ENCODE measurements around the gene ZNF845. TPM values are rescaled to one million over a fixed set of nuclear protein-coding genes. Genes with fewer than 3 reads are reported as not detected.

Gene ZNF845
- total RNA-seq, 1 donor from 2014 or later: 22.8 TPM

- DNase-seq (ENCODE audit: low spot score): no peak
- Histone ChIP-seq H3F3A (ENCODE audit: low read depth) (no peaks in the 10 kb centered on the region), H3K4me3 (no peak overlapping the region), H3K27ac (no peak overlapping the region), H3K4me1 (no peaks in the 10 kb centered on the region), H3K9ac (no peak overlapping the region), H2AFZ (replicated peaks) (no peak overlapping the region), H3K4me2 (no peak overlapping the region), H3K27me3 (no peaks in the 10 kb centered on the region), H3K79me2 (ENCODE audit: low read depth) (no peaks in the 10 kb centered on the region), H4K20me1 (ENCODE audit: low read depth) (no peaks in the 10 kb centered on the region), H3K9me3 (ENCODE audit: low read depth) (no peaks in the 10 kb centered on the region), H3K36me3 (peaks cover 6% of the 10 kb centered on the region)
- TF ChIP-seq EZH2 (IDR thresholded peaks at IDR 0.05) (no peak), CTCF (IDR thresholded peaks at IDR 0.05) (no peak)
- Mint-ChIP-seq H3K27me3 (ENCODE audit: insufficient read depth, low read depth) (peaks cover 11% of the 10 kb centered on the region), H3K36me3 (peaks cover 26% of the 10 kb centered on the region), H3K4me1 (no peaks in the 10 kb centered on the region), H3K4me3 (no peak overlapping the region), H3K9me3 (peaks cover 15% of the 10 kb centered on the region), H3K27ac (no peak overlapping the region)
Measured at GRCh38 chr19:53374743-53375142, 41.2 kb downstream of the ZNF845 start.

- Mint-ChIP-seq H3K4me3 (no peak overlapping the region), H3K36me3 (peaks cover 49% of the 10 kb centered on the region), H3K27me3 (ENCODE audit: insufficient read depth, low read depth) (no peaks in the 10 kb centered on the region), H3K9me3 (peaks cover 57% of the 10 kb centered on the region), H3K27ac (no peak overlapping the region), H3K4me1 (no peaks in the 10 kb centered on the region)
- H3K4me2 ChIP-seq: no peak overlapping the region
- H3K4me1 ChIP-seq: no peaks in the 10 kb centered on the region
- no peaks in the 10 kb centered on the region for H4K20me1 ChIP-seq (ENCODE audit: low read depth)
- DNase-seq (ENCODE audit: low spot score): no peak
- no peak overlapping the region for H3K27ac ChIP-seq
- no peak overlapping the region for H2AFZ ChIP-seq (replicated peaks)
- no peak for TF ChIP-seq CTCF (IDR thresholded peaks at IDR 0.05)
- no peak for TF ChIP-seq EZH2phosphoT487 (IDR thresholded peaks at IDR 0.05)
- TF ChIP-seq EZH2 (IDR thresholded peaks at IDR 0.05): no peak
- H3K27me3 ChIP-seq: no peaks in the 10 kb centered on the region
- H3F3A ChIP-seq (ENCODE audit: low read depth): no peaks in the 10 kb centered on the region
- no peak overlapping the region for H3K9ac ChIP-seq
- H3K79me2 ChIP-seq (ENCODE audit: low read depth): no peaks in the 10 kb centered on the region
- no peaks in the 10 kb centered on the region for H3K9me3 ChIP-seq (ENCODE audit: low read depth)
- peaks cover 31% of the 10 kb centered on the region for H3K36me3 ChIP-seq
- no peak overlapping the region for H3K4me3 ChIP-seq
Measured at GRCh38 chr19:53381376-53381775, 47.8 kb downstream of the ZNF845 start.

GRCh38 chr19:53388168-53388567 is 54.6 kb downstream of the ZNF845 start:
- Histone ChIP-seq H3K4me1 (no peaks in the 10 kb centered on the region), H3K36me3 (no peaks in the 10 kb centered on the region), H3K9me3 (ENCODE audit: low read depth) (no peaks in the 10 kb centered on the region), H3K79me2 (ENCODE audit: low read depth) (no peaks in the 10 kb centered on the region), H3K4me2 (no peak overlapping the region), H3K27me3 (no peaks in the 10 kb centered on the region), H3K4me3 (no peak overlapping the region), H3K27ac (no peak overlapping the region), H3K9ac (no peak overlapping the region), H3F3A (ENCODE audit: low read depth) (no peaks in the 10 kb centered on the region), H4K20me1 (ENCODE audit: low read depth) (no peaks in the 10 kb centered on the region), H2AFZ (replicated peaks) (no peak overlapping the region)
- Mint-ChIP-seq H3K36me3 (peaks cover 15% of the 10 kb centered on the region), H3K4me1 (no peaks in the 10 kb centered on the region), H3K9me3 (peaks cover 41% of the 10 kb centered on the region), H3K27ac (no peak overlapping the region), H3K4me3 (no peak overlapping the region), H3K27me3 (ENCODE audit: insufficient read depth, low read depth) (no peaks in the 10 kb centered on the region)
- DNase-seq (ENCODE audit: low spot score): no peak
- TF ChIP-seq CTCF (IDR thresholded peaks at IDR 0.05): no peak
- no peak for TF ChIP-seq EZH2 (IDR thresholded peaks at IDR 0.05)
- TF ChIP-seq EZH2phosphoT487 (IDR thresholded peaks at IDR 0.05): no peak

Measured in neural progenitor cell (in vitro differentiated cells).